Stimulated activated CD4-positive, alpha-beta T cell treated with anti-CD3 and anti-CD28 coated beads, Interleukin-1b, Interleukin-23, amount 100 ng/mL, for 24 hours (primary cell): ENCODE results near the gene B3GNT5.
A peak's percentile ranks its signal among the peaks of the same experiment; 100 is the strongest.
"Not testable (repeated sequence)": the region's sequence is repeated elsewhere in the genome, so short reads cannot be mapped to it uniquely, and the experiment has no call there.

Source experiments
- DNase-seq, 4 experiments: peaks; one replicate each; pipeline ENCODE4 v3.0.0-alpha.2; 2020; ENCODE audit warnings: low read depth in 4 of 4, low spot score in 1 of 4

The B3GNT5 gene

DNA sequence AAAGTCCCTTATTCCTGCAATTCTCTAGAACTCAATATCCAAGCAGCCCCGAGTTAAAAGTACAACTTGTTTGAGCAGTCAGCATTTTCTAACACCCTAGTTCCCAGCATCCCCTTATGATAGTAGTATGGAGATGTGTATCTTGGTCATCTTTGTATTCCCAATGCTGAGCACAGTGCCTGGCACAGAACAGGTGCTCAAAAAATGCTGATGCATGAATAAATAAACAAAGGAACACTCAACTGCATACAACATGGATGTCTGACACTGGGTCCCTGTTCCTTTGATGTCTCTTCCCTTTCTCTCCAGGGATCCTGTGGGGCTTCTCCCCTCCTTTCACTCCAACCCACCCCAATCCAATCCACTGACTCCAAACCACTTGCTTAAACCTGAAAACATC is 23.9 kb upstream of the B3GNT5 start:
- no peak for DNase-seq

DNA sequence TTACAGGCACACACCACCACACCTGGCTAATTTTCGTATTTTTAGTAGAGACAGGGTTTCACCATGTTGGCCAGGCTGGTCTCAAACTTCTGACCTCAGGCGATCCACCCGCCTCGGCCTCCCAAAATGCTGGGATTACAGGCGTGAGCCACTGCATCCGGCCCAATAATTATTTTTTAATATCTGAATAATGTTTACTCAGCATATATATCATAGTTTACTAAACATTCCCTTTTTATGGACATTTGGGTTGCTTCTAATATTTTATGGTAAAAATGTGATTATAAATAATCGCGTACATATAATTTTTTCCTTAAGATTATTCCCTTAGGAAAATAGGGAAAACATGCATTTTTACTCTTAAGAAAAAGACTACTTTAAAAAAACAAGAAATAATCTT is 22.8 kb upstream of the B3GNT5 start:
- not testable (repeated sequence) for DNase-seq

DNA sequence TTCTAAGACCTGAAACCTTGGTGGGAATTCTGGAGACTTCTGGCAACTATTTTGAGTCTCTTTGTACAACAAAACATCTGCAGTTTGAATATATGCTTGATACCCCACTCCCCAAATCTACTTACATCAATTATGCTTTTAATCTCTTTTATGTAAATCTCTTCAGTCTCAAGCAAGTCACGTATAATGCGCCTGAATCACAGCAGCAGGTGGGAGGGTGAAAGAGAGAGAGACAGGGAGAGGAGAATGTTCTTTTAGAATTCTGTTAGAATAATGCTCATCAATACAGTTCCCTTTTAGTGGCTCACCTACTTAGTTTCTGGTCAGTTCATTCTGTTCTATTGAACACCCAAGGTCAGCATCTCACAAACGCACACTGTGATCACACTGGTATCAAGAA is 22.2 kb upstream of the B3GNT5 start:
- DNase-seq = no peak

DNA sequence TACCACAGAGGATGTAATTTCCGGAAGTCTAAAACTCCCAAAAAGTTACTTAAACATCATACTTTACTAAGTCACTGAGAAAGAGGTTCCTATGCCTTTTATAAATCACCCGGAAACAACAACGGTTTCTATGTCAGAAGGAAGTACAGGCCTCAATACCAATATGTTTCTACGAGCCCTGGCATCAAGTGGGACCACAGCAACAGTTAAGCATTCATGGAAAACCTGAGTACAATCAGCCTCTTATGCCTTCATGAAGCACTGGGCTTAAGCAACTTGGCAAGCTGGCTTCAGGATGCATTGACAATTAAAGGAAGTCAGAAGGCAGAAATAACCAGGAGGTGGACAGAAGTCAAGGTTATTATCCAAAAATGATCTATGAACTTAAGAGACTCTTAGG is 19.1 kb upstream of the B3GNT5 start:
- DNase-seq = no peak

DNA sequence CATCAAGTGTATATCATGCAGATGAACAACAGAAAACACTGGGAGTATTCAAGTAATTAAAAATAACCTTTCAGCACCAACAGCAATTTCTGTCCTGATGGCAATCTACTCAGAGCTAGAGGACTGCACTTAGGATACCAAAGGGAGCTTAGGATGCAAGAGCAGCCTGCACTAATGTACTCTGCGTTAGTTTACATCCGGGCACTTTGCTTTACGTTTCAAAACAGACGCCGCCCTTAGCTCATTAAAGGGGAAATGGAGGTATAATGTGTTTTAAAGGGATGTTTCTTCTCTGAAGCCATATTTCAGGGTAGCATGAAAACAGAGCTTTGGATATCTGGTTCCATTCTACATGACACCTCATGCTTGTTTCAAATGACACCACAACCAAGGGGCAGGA is 14.0 kb upstream of the B3GNT5 start:
- no peak for DNase-seq

DNA sequence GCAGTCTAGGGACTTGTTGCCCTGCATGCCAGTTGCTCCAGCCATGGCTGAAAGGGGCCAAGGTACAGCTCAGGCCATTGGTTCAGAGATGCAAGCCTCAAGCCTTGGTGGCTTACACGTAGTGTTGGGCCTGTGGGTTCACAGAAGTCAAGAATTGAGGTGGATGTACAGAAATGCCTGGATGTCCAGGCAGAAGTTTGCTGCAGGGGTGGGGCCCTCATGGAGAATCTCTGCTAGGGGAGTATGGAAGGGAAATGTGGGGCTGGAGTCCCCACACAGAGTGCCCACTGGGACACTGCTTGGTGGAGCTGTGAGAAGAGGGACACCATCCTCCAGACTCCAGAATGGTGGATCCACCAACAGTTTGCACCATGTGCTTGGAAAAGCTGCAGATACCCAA is 10.6 kb upstream of the B3GNT5 start:
- no peak for DNase-seq

DNA sequence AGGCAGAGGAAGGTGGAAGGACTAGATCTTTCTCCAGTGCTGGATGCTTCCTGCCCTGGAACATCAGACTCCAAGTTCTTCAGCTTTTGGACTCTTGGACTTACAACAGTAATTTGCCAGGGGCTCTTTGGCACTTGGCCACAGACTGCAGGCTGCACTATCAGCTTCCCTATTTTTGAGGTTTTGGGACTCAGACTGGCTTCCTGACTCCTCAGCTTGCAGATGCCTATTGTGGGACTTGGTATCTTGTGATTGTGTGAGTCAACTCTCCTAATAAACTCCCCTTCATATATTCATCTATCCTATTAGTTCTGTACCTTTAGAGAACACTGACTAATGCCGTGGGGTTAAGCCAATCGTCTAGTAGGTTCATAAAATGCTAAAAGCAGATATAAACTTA is 8.8 kb upstream of the B3GNT5 start:
- DNase-seq = no peak

DNA sequence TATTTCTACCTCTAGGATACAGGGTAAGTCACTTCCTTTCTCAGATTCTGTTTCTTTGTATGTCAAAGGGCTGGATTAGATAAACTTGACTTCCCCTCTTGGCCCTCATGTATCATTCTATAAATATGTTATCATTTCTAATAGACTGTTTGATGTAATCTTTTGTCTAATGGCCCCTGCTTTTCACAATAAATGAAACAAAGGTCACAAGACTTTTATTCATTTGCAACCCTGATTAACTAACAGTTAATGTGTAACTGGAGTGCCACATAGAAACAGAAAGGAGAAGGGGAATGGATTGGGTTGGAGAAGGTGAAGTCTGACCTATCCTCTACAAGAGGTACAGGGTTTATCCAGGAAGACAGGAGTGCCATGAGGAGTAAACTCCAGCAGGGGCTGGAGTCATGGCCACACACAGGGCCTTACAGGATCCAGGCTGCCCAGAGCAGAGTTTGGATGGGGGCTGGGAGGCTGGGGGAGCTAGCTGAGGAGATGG is 8.0 kb upstream of the B3GNT5 start:
- no peak for DNase-seq

DNA sequence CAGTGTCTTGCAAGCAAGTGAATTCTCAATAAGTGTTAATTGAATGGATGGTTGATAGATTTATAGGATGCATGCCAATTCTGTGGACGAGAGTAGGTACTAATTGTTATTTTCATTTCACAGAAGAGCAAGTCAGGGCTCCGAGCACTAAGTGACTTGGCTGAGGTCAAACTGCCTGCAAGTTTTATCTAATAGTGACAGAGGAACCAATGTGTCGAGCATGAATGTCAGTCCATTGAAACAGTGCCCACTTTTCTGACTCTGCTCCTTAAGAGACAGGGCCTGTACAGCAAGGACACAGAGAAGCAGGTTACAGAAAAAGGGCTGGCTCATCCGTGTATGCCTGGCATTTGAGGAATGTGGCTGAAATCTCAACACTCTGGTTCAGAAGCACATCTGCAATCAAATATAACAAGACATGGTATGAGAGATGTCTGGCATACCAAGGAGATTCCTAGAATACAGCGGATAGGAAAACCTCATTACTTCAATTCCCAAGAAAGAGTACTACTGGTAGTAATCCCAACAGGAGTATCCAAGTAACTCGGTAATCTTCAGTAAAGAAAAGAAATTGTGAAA is 6.0 kb upstream of the B3GNT5 start:
- no peak for DNase-seq

DNA sequence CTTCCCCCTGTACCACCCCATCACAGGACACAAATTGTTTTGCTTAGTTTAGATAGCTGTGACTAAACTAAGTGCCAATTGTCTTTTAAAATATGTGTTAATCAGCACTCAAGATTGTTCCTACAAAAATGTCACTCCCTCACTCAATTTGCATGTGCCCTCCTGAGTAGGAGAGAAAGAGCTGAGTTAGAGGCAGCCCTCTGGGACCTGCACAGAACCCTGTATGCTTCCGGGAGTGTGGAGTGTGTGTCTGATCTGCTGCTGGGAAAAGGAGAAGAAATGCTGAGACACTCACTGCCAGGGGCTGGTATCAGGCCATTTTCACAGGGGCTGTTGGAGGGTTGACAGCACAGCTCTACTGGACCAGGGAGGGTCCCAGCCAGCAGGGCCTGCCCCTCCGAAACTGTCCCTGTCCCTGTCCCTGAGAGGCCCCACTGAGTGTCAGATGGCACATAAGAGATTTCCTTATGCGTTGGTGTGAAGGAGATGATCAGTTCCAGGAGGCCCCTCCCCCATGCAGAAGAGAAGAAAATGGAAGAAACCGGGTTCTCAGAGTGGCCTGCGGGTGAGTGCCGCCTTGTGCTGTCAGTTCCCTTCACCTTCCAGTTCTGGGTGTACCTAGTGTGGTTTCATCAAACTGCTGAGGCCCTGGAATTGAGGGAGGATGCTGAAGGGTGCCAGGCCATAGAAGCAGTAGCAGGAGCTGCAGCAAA is 3.9 kb upstream of the B3GNT5 start:
- DNase-seq = no peak

DNA sequence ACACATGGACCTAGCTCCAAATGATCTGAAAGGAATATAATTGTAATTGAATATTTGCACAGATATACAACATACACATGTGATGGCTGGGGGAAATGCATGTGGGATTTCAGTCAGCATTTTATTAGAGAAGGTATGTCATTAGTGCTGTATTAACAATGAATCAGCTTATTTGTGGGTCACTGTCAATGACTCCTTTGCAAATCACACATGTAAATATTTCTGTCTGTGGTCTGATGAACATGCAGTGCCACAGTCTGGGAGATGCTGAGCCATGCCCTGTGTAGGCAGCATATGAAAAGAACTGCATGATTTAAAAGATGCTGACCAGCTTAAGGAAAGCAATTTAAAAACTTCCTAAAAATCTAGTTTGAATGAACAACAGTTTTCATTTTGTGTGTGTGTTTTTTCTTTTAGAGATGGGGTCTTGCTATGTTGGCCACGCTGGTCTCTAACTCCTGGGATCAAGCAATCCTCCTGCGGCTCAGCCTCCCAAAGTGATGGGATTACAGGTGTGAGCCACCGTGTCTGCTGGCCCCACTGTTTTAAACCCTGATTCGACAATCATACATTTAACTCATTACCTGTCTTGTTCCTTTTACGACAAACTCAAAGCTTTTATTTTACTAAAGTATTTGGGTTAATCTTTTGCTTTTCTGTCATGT is 803 bp upstream of the B3GNT5 start:
- no peak for DNase-seq

DNA sequence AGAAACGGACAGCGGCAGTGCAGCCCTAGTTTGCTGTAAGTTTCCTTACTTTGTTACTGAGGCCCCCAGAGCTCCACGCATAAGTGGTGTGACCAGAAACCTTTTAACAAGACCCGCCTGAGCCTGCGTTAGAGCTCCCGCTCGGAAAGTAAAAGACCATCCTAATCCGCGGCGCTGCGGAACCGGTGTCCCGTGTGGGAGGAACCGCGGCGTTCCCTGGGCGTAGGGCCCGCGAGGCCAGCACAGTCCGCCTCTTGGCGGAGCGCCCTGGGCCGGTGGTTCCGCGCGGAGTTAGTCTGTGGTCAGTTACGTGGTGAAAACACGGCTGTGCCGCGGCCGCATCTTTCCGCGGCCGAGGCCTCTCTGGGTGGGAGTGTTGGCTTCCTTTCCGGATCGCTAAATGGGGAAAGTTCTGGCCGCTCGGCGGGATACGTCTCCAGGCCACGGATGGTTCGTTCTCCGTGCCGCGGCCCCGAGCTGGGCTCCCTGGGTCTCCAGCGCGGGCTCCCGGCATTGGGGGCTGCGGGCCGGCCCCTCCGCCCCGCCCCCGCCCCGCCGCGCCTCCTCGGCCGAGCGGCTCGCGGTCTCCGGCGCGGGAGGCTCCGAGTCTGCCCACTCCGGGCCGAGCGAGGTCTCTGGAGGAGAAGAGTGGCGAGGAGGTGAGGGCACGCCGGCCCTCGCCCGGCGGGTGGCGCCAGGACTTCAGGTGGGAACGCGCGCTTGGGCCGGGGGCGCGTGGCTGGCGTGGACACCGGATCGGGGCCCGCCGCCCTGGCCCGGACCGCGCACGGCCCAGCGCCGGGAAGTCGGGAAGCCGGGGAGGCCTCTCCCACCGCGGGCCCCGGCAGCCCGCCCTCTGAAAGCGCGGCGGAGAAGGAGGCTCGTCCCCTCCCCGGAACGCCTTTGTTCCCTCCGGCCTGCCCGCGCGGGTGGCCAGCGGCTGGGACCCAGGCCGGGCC is 754 bp downstream of the B3GNT5 start:
- DNase-seq = peak in 1 of 4 experiments; percentile 27

DNA sequence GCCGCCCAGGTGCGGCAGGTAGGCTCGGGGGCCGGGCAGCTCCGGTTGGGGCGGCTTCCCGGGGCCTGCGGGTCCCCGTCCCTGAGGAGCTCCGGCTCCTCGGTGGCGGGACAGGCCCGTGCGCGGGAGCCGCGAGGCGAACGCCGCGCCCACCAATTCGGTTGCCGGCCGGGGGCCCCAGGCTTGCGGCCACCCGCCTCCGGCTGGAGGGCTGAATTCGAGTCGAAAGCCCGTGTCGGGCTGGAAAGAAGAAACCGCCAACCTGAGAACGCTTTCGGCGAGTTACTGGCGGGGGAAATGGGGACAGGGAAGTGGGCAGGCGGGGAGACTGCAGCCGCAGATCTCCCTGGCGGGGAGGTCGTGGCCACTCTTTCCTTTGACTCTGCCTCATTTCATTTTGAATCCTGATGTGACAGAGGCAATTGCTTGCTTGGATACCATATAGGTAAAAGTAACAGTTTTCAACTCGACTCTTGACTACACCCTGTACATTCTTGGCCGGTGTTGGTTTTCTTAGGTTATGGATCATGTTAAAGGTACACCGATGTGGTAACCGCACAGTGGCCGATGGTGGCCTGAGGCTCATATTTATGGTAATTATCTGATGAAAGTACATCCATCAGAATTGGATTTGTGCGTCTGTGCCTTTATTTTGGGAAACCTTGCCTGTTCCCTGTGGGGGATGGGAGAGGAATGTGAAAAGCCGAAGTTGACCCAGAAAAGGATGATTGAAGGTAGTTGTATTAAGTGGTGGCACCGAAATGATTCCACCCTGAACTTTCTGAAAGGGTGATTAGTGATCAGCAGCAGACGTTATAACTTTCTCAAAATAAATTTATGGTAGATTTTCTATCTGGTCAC is 1.7 kb downstream of the B3GNT5 start:
- DNase-seq = no peak

DNA sequence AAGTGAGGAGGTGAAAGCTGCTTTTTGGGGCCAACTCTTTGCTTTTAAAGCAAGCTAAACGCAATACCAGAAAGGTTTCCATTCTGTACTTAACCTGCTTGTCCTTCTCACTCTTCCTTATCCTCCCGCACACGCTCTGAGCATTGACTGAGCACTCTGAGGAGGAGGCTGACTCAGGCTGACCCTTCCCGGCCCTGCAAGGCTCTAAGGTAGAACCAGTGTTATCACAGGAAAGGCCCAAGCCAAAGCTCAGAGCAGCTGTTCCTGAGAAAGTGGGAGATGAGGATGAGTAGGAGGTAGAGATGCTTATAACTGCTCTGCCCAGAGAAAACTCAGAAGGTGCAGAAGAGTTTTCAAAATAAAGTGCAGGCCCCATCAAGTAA is 2.3 kb downstream of the B3GNT5 start:
- DNase-seq = no peak

DNA sequence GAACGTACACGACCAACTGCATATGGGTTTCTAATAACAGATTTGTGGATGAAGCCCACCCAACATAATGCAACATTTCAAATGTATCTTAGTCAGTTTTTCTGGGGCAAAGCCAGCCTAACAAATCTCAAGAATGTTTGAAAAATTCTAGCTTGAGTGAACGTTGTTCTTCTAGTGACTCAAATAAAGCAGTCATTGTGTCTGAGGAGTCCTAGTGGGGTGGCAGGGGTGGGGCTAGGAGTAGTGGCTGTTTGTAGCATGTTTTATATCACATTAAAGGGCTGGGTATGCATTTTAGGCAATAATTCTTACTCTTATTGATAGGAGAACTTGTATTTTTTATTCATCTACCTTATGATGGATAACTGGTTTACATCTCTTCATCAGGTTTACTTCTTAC is 6.0 kb downstream of the B3GNT5 start:
- no peak for DNase-seq

DNA sequence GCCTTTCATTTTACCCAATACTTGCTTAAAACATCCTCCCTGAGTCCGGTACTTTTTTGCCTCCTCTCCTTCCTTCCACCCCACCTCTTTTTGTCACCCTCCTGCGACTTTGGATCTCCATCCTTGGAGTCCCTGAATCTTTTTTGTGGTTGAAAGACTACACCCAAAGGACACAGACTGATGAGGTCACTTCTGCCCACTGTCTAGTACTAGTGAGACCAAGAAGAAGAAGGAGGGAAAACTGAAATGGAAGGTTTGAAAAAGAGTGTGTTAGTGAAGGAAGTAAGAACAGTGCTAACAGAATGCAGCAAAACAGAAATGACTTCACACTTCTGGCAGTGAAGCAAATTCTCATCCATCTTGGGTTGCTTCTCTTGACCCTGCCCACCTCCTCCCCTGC is 6.6 kb downstream of the B3GNT5 start:
- DNase-seq = no peak

DNA sequence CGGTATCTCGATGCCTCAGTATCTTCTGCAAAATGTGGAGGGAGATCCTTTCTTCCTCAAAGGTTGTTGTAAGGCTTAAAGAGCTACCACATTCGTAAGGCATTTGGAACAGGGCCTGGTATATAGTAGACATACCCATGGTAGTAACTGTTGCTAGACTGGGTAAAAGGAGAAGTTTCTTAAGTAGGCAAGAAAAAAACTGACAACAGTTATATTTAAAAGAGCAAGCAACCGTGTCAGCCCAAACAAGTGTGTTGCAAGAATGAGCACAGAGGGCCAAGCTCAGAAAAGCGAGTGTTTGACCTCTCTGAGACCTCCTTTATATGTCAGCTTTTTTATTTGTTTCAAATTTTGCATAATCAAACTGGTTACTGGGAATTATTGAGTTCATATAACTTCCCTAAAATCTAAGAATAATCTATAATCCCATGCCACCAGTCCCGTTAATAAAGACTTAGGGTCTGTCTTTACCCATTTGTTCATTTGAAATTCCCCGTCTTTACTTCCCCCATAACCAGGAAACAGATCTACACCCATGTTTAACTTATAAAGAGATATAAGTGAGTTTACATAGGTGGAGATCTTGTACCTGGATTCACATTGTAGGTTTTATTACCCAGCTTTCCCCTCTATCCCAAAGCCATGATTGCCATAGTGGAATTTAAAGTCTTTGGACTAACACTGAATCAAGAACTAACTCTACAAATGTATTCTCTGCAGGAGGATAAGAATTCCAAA is 7.3 kb downstream of the B3GNT5 start:
- no peak for DNase-seq

DNA sequence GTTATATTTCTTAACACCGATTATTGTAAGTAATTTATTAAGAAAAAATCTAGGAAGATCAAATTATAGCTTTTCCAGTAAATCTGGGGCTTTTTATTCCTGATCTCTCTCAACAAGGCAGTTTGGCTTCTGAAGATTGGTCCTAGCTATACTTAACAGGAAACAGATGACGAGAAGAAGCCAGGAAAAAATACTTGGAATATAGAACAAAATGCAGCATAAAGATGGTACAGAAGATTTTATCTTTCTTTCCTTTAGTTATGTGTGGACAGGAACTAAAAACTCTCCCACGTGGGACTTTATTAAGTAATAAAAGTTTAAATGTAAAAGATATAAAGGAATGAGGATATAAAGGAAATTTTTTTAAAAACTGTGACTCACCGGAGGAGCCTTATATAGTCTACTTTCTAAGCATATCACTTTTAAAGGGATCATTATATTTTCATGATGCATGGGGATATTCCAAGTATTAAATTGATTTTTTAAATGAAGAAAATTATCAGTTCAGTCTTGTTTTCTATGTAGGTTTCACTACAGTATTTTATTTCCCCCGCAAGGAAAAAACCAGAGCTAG is 8.2 kb downstream of the B3GNT5 start:
- DNase-seq = no peak

DNA sequence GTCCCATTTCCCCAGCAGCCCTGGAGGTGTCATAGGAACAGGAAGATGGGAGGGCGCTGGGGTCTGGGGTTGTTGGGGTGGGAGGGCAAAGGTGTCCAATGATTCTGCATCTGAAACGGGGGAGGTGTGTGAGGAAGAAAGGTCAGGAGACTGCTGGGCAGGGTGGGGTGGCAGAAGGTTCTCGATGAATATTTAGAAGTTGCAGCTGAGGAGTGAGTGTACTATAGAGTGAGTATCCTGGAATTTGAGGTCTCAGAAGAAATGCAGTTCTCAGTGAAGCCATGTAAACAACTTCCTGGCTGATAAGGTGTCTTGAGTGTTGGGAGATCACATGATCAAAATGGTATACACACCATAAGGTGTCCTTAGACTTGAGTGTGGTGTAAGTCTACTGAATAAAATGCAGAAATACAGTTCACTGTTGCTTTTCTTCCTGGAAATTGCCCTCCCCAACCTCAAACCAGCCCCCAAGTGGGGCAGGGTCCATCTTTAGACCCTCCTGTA is 9.9 kb downstream of the B3GNT5 start:
- no peak for DNase-seq
